Stimulated activated naive CD8-positive, alpha-beta T cell treated with anti-CD3 and anti-CD28 coated beads, Interleukin-15, Interleukin-2, amounts not matched to agents 100 U/mL and 50 U/mL, for 24 hours (primary cell): ENCODE measurements around the gene NAV2.
A peak's percentile ranks its signal among the peaks of the same experiment; 100 is the strongest.

Experiments
- ATAC-seq: fragments of 150-1000 bp; cut with Tn5 transposase; one replicate; pipeline ENCODE4 v1.10.0; 2021
- DNase-seq: peaks from one replicate; pipeline ENCODE4 v3.0.0; 2021

NAV2 gene

DNA sequence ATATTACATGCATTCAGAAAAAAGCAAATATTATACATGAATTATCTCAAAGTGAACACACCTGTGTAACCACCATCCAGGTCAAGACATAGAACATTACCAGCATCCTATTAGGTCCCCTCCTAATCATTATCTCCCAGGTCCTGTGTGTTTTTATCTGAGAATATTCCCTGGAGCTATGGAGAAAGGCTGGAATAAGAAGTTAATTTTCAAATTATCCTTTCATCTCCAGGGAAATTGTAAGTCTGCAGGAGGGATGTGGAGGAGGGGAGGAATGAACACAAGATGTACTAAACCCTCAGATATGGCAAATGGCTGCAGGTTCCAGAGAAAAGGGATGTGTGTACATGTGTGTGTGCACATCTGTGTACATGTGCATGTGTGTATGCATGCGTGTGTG is 25.2 kb upstream of the NAV2 start:
- DNase-seq (no peak), ATAC-seq (no peak)

DNA sequence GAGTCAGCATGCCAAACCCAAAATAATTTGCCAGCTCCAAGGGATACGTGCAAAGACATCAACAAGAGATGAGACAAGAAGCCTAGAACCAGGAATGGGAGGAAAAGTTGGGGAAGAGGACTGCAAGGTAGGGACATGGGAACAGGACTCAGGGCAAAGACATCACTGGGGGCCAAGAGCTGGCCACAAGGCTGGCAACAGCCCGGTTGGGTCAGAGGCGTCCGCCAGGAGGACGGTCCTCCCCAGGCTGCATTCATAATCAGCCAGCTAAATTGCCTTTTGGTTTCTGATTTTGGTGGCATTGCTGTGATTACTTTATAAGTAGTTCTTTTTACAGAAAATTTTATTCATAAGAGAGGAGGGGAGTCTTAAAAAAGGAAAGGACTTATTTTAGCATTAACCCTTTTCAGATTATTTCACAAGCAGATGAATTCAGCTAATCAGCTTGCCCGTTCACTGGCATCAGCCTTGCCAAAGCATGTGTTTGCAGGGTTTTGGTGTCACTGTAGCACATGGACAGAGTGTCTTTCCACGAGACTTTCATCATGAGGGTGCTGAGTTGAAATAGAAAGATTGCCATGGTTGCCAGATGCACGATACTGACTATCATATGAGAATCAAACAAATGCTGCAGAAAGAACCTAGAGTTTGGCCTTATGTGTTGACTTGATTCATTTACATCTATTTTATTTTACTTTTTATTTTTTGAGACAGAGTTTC is 23.2 kb upstream of the NAV2 start:
- ATAC-seq (no peak), DNase-seq (no peak)

DNA sequence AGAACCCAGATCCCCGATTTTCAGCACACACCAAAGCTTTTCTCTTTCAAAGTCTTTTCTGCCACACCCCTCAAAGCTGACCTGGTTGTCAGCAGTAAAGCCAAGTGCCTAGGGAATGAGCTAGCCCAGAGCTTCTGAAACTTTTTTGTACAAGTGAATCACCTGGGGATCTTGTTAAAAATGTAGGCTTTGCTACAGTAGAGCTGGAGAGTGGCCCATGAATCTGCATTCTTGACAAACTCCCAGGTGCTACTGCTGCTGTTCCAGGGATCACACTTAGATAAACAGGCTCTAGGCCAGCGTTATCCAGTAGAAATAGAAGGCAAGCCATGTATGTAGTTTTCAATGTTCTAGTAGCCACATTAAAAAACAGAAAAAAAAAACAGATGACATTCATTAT is 21.8 kb upstream of the NAV2 start:
- ATAC-seq (no peak), DNase-seq (no peak)

DNA sequence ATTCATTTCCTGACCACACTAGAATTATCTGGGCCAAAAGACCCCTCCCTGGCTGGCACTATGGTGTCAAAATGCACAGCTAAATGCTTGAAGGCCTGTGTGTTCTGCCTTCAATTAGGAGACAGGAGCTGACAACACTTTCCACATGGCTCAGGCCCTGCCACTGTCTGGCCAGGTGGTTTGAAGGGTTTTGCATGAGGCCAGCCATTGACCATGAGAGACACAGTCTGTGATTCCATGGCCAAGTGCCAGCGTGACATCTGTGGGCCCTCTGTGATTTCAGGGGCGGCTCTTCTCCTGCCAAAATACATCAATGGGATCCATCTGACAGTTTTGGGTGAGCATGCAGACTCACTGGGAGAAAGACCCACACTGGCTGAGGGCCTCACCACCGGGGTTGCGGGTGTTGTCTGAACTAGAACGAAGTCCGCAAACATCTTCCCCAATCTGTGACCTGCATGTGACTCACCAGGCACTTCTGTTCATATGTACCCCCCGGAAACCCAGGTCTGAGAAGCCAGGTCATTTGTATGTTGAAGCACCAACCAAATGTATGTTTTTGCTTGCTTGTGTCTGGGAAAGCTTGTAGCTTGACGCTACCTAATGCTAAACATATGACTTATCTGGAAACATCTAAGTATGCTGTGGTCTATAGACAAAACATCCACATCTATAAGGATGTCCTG is 20.7 kb upstream of the NAV2 start:
- ATAC-seq (no peak), DNase-seq (no peak)

DNA sequence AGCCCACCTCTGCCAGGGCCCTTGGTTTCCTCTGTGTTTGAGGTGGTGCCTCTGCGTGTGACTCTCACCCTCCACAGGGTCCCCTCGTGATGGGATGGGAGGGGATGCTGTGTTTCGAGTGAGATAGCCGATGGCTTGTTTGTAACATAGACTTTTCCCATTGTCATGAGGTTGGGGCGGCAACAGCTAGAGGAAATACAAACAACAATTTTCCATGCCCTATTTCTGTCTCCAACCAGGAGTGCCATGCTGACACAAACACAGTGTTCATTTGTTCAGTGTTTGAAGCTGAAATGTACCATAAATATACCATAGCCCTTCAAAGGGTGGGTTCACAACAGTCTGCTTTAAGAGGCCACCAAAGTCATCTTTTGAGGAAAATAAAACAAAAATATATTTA is 19.5 kb upstream of the NAV2 start:
- DNase-seq (no peak), ATAC-seq (no peak)

DNA sequence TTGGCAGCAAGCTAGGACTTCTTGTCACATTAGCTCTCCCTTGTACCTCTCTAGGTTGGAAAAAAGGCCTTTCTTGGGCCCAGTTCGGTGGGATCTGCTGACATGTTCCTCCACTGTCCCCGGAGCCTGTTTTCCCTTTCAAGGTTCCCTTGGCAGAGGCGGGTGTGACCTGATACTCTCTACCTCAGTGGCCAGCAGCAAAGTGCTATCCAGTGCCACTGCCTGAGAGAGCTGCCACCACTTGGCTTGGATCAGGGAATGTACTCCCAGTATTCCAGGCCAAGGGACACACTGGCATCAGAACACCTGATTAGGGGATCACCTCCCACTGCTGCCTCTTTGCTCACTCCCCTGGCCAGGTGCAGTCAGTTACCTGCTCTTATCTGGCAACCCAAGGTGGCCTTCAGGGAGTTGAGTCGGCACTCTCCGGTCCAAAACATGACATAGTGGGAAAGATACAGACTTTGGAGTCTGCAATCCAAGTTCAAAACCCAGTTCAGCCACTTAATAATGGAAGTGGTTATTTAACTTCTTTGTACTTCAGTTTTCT is 17.8 kb upstream of the NAV2 start:
- DNase-seq = no peak
- no peak for ATAC-seq

DNA sequence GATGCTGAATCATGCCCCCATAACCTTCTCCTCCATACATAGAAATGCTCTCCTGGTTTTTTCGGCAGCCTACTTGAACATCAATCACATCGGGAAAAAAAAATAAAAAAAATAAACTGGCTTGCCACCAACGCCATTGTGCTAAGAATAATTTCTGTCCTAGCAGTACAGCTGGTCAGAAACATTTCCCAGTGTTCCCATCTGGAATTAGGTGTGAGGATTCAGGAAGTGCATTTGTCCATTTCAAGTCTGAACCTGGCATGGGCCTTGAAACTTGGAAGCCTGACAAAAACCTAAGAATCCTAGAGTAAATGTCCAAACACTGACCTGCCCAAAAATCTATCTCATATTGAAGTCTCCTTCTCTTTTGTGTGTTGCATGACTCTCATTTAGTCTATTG is 16.6 kb upstream of the NAV2 start:
- no peak for DNase-seq
- no peak for ATAC-seq

DNA sequence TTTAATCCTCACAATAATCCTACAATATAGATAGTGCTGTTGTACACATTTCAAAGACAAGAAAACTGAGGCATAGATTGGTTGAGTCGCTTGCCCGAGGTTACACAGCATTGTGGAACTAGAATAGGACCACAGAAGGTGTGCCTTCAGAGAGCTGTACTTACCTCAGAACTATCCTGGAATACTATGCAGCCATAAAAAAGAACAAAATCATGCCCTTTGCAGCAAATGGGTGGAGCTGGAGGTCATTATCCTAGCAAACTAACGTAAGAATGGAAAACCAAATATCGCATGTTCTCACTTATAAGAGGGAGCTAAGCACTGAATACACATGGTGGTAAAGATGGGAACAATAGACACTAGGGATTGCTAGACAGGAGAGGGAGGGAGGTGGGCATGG is 15.7 kb upstream of the NAV2 start:
- ATAC-seq = no peak
- no peak for DNase-seq

DNA sequence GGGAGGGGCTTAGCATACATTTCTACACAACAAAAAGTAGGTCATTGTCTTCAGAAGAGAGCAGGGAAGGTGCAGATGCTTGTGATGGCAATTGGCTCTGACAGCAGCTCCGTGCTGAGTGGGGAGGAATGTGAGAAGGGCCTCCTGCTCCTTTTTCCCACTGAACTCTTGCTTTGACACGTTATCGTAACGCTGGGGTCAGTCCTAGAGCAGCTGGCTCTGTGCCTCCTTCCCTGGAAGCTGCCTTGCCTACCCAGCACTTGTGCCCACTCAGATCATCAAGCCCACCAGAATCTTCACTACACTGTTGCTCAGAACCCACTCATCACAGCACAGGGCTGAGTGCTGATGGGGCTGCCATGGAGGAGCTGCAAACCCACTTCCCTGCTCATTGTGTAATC is 14.9 kb upstream of the NAV2 start:
- ATAC-seq (no peak), DNase-seq (no peak)

DNA sequence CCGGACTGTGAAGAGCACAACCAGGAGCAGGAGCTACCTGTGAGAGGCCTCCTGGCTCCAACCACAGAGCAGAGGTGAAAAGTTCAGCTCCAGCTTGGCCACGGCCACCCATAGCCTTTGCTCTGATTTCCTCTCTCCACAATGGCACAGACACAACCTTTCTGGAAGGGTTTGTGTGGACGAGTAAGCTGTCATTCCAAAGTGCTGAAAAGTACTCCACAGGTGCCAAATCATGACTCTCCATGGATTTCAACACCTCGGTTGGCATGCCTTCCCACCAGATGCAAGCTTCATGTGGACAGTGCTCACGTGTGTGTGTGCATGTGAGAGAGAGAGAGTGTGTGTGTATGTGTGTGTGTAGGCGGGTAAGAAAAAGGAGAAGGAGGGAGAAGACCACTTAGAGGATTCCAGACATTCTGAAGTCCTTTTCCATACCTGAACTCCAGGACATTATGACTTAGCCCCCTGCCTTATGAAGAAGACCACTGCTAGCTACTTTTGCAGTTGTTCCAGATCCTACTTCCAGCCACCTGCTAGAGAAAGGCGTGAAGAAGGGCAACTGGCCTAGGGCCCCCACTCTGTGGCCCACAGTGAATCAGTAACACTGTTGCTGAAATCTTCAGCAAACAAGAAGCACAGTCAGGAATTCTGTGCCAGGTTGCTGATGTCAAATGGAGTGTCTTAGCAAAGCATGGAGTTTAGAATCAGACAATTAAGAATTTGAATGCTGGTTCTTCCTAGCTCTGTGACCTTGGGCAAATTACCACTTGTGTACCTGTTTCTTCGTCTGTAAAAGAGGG is 13.9 kb upstream of the NAV2 start:
- DNase-seq = no peak

DNA sequence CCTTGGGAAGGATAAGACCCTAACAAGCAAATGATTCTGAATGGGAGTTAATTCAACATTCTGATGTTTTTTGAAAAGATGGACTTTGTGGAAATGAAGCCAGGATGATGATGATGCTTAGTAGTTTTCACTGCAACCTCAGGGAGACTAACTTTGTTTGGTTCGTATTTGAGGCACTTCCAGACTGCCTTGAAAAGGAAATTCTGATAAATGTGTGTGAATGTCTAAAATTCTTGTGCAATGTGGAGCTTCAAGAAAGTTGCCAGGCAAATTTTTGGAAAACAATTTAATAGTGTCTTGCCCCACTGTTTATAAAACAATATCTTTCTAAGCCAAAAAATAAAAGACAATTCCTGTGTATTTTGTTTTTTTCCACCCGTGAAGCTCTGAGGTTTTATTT is 11.2 kb upstream of the NAV2 start:
- no peak for ATAC-seq

More for the DNA sequence above, 13.9 kb upstream of the NAV2 start:
- no peak for ATAC-seq

DNA sequence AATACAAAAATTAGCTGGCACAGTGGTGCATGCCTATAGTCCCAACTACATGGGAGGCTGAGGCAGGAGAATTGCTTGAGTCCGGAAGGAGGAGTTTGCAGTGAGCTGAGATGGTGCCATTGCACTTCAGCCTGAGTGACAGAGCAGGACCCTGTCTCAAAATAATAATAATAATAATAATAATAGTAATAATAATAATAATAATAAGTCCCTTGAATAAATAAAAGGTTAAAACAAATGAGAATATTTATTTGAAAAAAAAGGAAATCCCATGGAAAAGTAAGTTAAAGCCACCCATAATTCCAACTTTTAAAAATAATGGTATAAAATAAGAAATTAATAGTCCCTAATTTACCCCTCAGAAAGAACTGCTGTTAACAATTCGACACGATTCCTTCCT is 10.0 kb upstream of the NAV2 start:
- no peak for DNase-seq
- ATAC-seq = no peak

More for the DNA sequence above, 11.2 kb upstream of the NAV2 start:
- no peak for DNase-seq

DNA sequence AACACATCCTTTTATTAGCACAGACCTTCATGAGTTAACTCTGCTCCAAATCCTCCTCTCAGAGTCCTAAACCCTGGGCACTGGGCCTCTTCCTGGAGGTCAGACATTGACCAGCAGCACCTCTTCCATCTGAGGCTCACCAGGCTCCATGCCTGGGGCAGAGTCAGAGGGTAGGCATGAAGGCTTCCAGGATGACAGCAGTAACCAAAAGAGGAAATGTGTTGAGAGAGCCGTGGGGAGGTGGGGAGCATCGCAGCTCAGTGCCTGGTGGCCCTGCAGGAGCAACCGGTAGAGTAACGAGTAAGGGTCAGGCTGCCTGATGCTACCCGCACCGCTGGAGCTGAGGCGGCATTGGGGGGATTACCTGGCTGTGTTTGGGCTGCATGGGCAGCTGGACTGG is 9.4 kb upstream of the NAV2 start:
- DNase-seq = no peak
- ATAC-seq = no peak

DNA sequence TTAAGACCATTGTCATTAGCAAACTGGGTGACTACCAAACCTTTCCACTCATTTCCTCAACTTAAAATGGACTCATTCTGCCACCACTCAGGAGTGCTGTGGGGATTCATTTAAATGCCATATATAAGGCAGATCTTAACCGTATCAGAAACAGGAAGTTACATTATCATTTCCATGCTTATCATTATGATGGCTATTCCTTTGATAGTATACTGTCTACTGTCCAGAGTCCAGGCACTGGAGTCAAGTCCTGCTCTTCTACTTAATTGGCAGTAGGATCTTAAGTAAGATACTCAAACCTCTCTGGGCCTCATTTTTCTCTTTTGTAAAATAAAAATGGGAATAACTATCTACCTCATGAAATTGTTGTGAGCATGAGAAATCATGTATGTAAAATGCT is 8.4 kb upstream of the NAV2 start:
- DNase-seq (no peak), ATAC-seq (no peak)

DNA sequence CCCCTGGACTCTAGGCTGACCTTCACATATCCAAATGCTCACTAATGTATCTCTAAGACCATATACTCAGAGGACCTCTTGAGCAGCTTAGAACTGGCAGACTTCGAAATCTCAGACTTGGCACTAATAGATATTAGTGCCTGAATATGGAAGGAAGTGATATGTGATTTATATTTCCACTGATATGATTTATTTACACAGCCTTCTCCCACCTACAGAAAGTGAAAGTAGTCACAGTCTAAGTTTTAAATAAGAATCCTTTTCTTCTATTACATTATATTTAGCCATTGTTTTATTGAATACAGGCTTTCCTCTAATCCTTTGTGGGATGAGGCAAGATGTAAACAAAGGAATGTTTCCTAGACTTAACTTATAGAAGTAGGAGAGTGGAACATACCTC is 6.7 kb upstream of the NAV2 start:
- ATAC-seq (no peak), DNase-seq (no peak)

DNA sequence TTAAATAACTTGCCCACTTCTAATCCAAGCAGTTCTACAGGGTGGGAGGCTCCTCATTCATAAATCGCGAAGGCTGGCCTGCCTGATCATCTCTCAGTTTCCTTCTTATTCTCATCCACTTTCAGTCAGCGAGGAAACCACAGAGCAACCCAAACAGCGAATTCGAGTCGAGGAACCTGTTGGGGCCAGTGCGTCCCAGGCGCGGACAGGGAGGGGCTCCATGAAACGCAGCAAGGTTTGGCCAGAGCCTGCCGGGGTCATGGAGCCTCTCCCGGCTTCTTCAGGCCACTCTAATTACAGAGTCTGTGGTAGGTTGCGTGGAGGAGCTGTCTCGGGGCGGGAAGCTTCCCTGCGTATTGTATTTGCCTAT is 741 bp upstream of the NAV2 start:
- peak; percentile 9 for ATAC-seq
- peak; percentile 28 for DNase-seq

DNA sequence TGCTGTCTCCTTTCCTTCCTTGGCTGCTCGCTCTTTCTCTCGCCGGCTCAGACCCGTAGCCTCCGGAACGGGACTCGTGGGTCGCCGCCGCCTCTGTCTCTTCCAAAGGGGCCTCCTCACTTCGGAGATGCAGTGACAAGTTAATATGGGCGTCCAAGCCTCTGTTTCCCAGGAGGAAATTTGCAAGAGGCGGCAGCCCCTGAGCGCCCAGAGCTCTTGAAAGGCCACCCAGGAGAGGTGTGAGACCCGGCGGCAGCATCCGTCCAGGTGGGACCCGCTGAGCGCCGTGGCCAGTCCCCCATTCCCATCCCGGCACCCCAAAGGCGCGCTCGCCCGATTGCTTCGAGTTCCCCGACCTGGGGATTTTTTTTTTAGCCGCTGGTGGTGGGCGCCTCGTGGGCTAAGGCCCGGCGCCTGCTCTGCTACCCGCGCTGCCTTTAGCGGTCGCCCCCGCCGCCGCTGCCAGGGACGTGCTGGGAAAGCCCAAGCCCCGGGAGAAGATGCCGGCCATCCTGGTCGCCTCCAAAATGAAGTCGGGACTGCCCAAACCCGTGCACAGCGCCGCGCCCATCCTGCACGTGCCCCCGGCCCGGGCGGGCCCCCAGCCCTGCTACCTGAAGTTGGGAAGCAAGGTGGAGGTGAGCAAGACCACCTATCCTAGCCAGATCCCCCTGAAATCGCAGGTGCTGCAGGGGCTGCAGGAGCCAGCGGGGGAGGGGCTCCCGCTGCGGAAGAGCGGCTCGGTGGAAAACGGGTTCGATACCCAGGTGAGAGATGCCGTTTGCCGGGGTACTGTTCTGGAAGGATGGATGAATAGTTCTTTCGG is 772 bp downstream of the NAV2 start:
- DNase-seq = peak; percentile 17
- ATAC-seq = no peak

DNA sequence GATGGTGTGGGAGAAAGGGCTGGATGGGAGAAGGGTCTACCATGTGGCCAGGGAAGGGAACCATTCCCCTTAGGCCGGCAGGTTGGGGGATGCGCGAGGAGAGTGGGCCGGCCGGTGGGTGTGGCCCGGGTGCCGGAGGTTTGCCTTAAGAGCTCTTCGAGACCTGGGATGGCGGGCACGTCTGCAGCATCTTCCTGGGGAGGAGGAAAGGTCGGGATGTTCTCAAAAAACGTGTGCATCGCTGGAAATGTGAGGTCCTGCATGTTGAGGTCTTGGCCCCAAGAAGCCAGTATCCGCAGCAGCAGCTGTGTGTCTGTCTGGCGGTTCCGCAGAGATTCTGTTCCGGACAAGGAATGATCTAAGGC is 1.4 kb downstream of the NAV2 start:
- DNase-seq = peak; percentile 5
- ATAC-seq = no peak

DNA sequence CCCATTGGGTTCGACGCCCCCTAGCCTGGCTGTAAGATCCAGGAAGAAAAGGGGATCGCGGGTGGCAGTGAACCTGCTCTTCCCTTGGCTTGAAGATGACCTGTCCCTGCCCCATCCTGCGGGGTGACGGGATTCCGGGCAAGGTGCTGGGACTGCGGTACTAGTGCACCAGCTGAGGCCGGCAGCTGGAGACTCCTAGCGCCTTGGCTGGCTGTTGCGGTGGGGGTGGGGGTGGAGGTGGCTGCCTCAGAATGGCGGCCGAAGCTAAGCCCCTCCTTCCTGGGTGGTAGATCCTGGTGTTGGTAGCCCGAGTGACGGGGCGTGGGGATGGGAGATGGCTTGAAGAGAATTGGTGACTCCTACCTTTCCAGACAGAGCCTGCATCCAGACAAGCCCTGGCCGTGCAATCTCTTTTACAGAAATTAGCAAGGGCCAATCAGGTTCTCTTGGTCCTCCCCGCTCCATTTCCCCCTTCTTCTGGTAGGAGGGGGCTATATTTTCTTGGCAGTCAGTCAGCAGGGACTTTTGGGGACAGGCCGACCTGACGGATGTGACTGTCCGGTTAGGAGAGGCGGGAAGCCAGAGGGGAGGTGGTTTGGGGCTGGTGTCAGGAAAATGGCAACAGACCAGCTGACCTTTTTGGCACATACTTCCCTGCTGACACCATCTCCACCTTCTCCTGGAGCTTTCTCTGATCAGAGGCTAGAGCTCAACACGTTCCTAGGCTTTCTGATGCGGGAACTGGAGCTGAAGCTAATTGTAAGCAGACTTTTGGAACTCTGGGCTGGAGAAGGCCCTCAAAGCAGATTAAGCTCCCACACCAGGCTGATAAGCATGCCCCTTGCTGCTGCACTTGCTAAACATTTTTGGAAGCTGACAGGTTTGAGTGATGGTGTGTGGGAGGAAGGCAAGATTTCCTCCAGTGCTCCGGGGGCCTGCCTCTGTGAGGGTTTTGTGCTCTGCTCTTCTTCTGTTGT is 2.0 kb downstream of the NAV2 start:
- DNase-seq = no peak
- no peak for ATAC-seq

DNA sequence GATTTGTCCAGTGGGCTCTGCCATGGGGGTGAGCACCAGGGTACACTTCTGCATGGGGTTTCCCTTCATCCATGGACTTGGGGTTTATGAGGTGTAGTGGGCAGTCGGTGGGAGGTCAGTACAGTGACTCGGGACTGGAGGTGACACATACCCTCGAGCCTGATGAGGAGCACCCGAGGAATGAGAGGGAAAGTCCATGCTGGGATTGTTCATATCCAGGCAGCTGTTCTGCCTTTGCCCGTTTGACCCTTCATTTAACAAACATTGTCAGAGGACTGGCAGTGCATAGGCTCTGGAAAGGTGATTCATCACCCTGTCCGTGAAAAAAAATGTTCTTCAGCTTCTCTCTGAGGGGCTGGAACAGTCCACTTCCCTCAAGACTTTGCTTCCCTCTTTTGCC is 2.7 kb downstream of the NAV2 start:
- ATAC-seq (no peak), DNase-seq (no peak)

DNA sequence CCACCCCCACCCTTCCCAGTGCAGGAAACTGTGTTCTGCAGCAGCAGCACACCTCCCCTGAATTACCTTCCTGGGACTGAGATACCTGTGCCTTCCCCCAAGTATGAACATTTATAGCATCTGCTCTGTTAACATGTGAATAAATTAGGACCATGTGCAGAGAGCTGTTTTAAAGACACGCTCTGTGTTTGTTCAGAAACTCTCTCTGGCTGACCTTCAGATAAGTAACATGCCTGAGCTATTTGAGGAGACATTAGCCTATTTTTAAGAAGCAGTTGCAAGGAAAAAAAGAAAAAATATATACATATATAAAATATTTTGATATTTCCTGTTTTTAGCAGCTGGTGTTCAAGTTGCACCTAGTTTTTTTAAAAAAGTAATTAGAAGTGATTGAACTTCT is 5.4 kb downstream of the NAV2 start:
- ATAC-seq (no peak), DNase-seq (no peak)
